GM19324 (cell line): ENCODE data around the gene BCOR.

Source experiments
- ATAC-seq: cut with Tn5 transposase; IDR thresholded peaks from one replicate; pipeline ENCODE4 v1.9.1; 2021; ENCODE audit warnings: mild to moderate bottlenecking, moderate library complexity; ENCODE audit not compliant: unreplicated experiment, low FRiP score

BCOR gene

DNA sequence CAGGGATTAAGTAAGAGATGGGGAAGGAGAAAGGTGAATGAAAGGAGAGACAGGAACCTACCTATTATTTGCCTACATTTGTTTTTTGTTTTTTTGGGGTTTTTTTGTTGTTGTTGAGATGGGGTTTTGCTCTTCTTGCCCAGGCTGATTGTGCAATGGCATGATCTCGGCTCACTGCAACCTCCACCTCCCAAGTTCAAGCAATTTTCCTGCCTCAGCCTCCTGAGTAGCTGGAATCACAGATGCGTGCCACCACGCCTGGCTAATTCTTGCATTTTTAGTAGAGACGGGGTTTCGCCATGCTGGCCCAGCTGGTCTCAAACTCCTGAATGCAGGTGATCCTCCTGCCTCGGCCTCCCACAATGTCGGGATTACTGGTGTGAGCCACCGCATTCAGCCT, 57.9 kb downstream of the BCOR start:
- ATAC-seq = no peak

DNA sequence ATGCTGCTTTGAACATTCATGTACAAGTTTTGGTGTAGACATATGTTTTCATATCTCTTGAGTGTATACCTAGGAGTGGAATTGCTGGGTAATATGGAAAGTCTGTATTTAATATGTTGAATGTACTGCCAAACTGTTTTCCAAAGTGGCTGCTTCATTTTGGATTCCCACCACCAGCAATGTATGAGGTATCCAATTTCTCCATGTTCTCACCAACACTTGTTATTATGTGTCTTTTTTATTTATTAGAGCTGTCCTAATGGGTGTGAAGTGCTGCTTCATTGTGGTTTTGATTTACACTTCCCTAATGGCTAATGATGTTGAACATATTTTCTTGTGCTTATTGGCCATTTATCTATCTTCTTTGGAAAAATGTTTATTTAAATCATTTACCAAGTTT, 60.4 kb downstream of the BCOR start:
- ATAC-seq = no peak

DNA sequence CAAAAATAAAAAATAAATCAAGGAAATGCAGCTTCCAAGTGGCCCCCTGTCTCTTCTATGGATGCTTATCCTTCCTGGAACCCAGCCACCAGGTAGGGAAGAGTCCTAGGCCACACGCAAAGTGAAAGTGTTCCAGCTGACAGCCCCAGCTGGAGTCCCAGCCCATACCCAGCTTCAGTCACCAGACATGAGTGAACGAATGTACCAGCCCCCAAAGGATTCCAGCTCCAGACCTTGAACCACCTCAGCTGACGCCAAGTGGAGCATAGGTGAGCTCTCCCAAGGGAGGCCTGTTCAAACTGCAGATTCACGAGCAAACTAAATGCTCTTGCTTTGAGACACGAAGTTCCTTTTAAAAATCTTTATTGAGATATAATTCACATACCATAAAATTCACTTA, 62.0 kb downstream of the BCOR start:
- ATAC-seq = no peak

GRCh38 chrX:40031911-40032310, 65.8 kb downstream of the BCOR start:
- no peak for ATAC-seq

DNA sequence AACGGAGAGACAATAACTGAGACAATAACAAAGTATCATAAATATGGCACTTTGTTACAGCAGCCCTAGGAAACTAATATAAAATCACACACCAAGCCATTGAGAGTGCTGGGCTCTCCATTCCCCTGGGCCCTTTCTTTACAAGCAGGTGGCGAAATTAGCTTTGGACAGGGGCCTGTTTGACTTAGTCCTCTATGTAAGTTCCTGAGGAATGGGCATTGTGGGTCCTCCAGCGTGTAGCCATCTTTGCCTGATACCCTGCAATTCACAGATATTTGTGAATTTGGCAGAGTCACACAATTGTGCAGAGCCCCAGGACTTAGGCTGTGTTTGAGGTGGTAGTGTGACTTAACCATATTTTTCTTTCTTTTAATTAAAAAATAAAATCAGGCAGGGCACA, 67.6 kb downstream of the BCOR start:
- ATAC-seq = no peak

GRCh38 chrX:40022421-40022820, 75.3 kb downstream of the BCOR start:
- ATAC-seq = no peak

- no peak for ATAC-seq
Observed at GRCh38 chrX:40021647-40022046, 76.1 kb downstream of the BCOR start.

- no peak for ATAC-seq
Observed at GRCh38 chrX:40019541-40019940, 78.2 kb downstream of the BCOR start.

DNA sequence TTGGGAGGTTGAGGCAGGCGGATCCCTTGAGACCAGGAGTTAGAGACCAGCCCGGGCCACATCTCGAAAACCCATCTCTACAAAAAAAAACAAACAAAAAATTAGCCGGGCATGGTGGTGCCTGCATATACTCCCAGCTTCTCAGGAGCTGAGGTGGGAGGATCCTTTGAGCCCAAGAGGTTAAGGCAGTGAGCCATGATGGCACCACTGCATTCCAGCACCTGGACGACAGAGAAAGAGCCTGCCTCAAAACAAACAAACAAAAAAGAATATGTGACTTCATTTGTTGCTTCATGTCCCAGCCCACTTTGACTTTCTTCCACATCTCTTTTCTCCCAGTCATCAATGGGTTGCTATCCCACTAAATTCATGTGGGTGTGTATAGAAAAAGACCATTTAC, 79.7 kb downstream of the BCOR start:
- ATAC-seq = no peak

- ATAC-seq = no peak
Observed at GRCh38 chrX:40016749-40017148, 81.0 kb downstream of the BCOR start.

DNA sequence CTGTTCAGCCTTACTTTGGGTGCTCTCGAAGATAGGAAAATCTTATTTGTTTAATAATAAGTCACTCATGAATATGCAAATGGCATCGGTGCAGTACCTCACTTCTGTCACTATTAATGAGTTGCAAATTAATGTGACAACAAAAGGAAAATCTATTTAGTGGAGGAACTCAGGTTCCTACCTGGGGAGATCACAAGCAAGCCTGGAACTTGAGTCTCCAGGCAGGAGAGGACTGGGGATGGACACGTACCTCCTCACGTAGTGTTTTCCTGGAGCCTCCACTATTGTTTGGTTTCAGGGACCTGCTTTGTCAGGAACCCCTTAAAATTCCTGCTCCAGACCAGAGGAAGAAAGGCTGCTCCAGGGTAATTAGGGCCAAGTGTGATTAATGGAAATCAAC, 82.1 kb downstream of the BCOR start:
- no peak for ATAC-seq

GRCh38 chrX:40013266-40014195, 84.2 kb downstream of the BCOR start:
- peak; percentile 42 for ATAC-seq

GRCh38 chrX:40012868-40013265, 84.9 kb downstream of the BCOR start:
- ATAC-seq = peak; percentile 35

DNA sequence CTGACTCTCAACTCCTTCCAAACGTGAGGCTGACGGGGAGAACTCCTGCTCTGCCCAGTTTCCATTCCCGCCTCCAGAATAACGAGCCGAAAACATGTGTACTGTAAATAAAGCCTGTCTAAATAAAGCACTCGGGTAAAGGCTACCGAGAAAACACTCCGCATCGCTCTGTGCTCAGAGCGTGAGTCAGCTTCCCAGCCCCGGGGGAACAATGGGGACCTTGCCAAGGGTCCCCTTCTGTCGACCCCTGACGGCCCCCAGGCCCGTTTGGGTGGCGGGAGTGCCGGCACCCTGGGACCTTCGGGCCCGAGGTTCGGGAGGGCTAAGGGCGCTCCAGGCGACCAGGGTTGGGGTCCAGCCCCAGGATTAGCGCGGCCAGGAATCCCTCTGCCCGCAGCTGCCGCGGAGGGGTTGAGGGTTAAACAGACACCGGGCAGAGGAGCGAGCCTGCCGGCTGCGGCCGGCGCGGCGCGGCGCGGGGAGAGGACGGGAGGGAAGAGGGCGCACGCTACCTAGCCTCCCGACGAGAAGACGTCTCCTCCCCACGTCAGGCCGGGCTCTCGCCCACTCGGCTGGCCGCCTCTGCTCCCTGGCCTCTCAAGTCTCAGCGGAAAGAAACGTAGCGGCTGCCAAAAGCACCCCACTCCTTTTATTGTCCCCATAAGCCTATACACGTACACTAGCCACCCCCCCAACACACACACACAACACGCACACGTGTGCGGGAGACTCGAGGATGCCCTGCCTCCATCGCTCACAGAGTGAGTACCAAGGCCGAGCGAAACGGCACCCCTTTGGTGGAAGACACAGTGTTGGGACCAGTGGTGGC, 85.5 kb downstream of the BCOR start:
- ATAC-seq = no peak

DNA sequence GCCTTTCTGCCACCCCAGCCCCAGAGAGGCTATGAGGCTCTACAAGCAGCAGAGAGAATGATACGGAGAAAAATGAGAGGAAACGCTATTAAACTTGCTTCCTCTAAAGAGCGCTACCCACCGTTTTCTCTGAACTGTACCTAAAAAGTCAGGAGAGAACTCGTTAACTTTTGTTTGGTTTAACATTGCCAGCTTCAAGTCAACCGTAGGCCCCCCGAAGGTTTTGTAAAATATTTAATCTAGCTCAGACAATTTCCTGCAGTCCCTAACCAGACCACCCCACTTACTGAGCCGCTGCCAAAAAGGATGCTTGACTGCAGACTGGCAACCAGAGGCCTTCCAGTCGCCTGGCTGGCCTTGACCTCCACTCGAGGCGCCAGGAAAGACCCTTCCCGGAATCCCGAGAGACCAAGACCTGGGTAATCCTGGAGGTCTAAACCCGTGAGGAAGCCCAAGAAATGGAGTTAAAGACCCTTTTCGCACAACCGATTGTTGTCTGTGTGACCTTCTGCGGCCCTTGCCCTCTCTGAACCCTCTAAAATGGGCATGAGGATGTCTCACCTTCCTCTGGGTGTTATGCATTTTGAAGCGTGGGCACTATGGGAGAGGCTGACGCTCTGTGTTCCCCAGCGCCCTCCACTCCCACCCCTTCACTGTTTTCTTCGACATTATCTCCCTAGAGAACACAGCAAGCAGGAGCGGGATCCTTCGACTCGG, 86.3 kb downstream of the BCOR start:
- no peak for ATAC-seq

DNA sequence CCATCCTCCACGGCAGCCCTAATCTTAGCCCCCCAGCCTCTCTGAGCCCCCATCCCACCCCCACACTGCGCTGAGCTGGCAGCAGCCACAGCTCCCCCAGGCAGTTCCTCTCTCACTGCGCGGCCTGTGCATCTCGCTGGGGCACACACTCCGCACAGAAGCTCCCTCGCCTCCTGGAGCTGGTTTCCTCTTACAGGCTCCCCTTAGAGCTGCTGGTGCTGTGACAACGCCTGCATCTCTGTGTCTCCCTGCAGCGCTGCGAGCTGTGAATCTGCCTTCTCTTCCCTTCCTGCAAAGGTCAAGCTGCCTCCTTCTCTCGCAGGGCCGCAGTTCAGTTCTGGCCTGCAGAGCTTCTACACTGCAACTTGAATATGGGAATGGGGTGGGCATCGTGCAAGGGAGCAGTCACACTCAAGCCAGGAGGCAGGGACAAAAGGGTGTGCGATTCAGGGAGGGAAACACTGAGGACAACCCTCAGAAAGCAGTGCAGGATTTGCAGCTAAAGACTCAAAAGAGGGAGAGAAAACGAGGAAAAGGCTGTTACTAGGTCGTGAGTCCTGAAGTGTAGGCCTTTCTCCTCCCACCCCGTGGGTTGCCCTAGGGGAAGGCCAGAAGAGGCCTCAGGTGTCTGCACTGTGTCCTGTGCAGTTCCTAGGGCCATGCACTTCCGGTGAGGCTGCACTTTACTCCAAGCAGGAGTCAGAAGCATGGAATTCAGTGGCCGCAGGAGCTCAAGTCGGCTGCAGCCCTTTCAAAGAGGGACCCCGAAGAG, 87.0 kb downstream of the BCOR start:
- no peak for ATAC-seq

GRCh38 chrX:40009890-40010289, 87.9 kb downstream of the BCOR start:
- ATAC-seq = no peak

- ATAC-seq = no peak
Observed at GRCh38 chrX:40009462-40009851, 88.3 kb downstream of the BCOR start.

DNA sequence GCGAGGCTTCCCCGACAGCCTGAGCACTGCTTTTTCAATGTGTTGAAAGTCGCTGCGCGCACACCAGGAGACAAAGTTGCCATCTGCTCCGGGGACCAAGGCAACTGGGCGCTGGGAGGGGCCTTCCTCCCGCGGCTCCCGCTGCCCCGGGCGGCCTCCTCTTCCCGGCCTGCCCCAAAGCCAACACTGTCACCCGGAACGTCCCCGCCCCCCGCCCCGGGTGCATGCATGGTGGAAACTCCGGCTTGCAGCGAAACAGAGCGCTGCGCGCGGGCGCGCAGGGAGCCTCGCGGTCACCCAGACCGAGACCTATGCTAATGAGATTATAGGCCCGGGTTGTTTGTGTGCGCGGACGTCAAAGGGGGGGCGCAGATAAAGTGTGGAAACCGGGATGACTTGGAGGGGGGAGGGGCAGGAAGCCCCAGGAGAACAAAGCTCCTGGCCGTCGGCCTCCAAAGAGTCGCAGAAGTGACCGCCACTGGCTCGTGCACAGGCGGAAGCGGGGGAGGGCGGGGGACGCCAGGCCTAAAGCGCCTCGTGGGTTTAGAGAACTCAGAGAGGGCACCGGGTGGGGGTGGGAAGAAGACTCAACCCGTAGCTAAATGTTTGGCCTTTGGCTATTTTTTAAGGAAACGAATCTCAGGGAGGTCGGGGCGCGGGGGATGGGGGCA, 88.8 kb downstream of the BCOR start:
- no peak for ATAC-seq
